Measurements from ENCODE around the gene CCL19. TPM values are rescaled to one million over a fixed set of nuclear protein-coding genes. Genes with fewer than 3 reads are reported as not detected.

The CCL19 gene
- total and polyA plus RNA-seq, 2 of the 8 experiments (the other 6 are each of a cell fraction or from before 2014, with no cell fraction given): not detected

GRCh38 chr9:34651876-34652601 is 39.0 kb downstream of the CCL19 start, which contains the start of gene IL11RA:
Gene IL11RA (plus strand): TSS chr9:34652185. CDS start chr9:34655218, 3,033 bp downstream.
- Histone ChIP-seq H3K23me2 (ENCODE audit: low read depth, low read length) (peaks cover 10% of the 10 kb centered on the region), H3K36me3 (ENCODE audit: control insufficient read depth in 2 of 4, insufficient read depth in 4 of 4, low read length in 3 of 4) (peaks cover 3 to 23% (median 8%) of the 10 kb centered on the region in 4 experiments; a peak in 7 of 8 replicates), H2BK15ac (ENCODE audit: low read length) (peak within 1 kb of the TSS; percentile 92; the same call in 1 of the 2 replicates), H3K27ac (ENCODE audit: low read depth, low read length) (no peak within 1 kb of the TSS; the same call in 1 of the 2 replicates), H4K5ac (ENCODE audit: insufficient read length, low read depth, low read length) (peak within 1 kb of the TSS; percentile 50), H3K79me1 (ENCODE audit: low read depth, low read length) (peaks cover 6% of the 10 kb centered on the region; the same call in 1 of the 2 replicates), H3K4me1 (replicated peaks in 1 of 4; ENCODE audit: control insufficient read depth in 3 of 4, insufficient read depth in 4 of 4, low read length in 3 of 4) (peaks cover 6 to 30% (median 15%) of the 10 kb centered on the region in 4 experiments), H4K91ac (replicated peaks; ENCODE audit: insufficient read length, low read length) (no peak within 1 kb of the TSS), H2BK12ac (ENCODE audit: low read depth, low read length) (peak within 1 kb of the TSS; percentile 77; the same call in 1 of the 2 replicates), H4K20me1 (replicated peaks in 1 of 2; ENCODE audit: control insufficient read depth in 1 of 2, insufficient read depth in 2 of 2, low read length in 2 of 2) (peaks cover 1 to 10% of the 10 kb centered on the region in 2 experiments), H3K27me3 (replicated peaks in 1 of 4; ENCODE audit: control insufficient read depth in 3 of 4, extremely low read depth in 1 of 4, insufficient read depth in 3 of 4, low read length in 3 of 4) (no peaks in the 10 kb centered on the region; a peak in 1 of 7 replicates), H2BK5ac (ENCODE audit: low read depth, low read length) (no peak within 1 kb of the TSS; the same call in 1 of the 2 replicates), H2BK20ac (ENCODE audit: low read length) (no peak within 1 kb of the TSS; the same call in 1 of the 2 replicates), H3K56ac (replicated peaks; ENCODE audit: insufficient read length, low read depth, low read length) (no peak within 1 kb of the TSS), H2AK5ac (ENCODE audit: low read depth, low read length) (0 out of 2 replicates have a peak within 1 kb of the TSS, but pooled peaks have one; percentile 75), H2BK120ac (replicated peaks; ENCODE audit: low read depth, low read length) (no peak within 1 kb of the TSS), H2AFZ (ENCODE audit: low read length) (peak within 1 kb of the TSS; percentile 65; the same call in 1 of the 2 replicates), H3K9ac (replicated peaks in 1 of 4; ENCODE audit: extremely low read depth in 1 of 4, low read depth in 3 of 4, low read length in 3 of 4) (peak within 1 kb of the TSS in 2 of 4 experiments; percentile 33 to 66; a peak in 4 of 7 replicates), H3K4me2 (ENCODE audit: insufficient read depth in 1 of 2, low read depth in 2 of 2, low read length in 2 of 2) (peak within 1 kb of the TSS; percentile 65 to 77), H3K18ac (ENCODE audit: extremely low read depth, low read length) (peak within 1 kb of the TSS; percentile 85), H3K4ac (replicated peaks; ENCODE audit: insufficient read length, low read depth, low read length) (no peak within 1 kb of the TSS), H3K79me2 (ENCODE audit: control insufficient read depth in 1 of 2, insufficient read depth in 2 of 2, low read length in 2 of 2) (peaks cover 0 to 12% of the 10 kb centered on the region in 2 experiments; a peak in 1 of 4 replicates), H3K23ac (ENCODE audit: insufficient read length) (no peak within 1 kb of the TSS), H4K8ac (ENCODE audit: extremely low read depth, insufficient read depth, low read length) (no peak within 1 kb of the TSS), H3K14ac (ENCODE audit: insufficient read length) (no peak within 1 kb of the TSS), H3K4me3 (ENCODE audit: extremely low read depth in 1 of 4, insufficient read depth in 2 of 4, low read depth in 3 of 4, low read length in 4 of 4) (peak within 1 kb of the TSS; percentile 48 to 65 (median 57)), H3K9me3 (ENCODE audit: insufficient read depth in 2 of 2, low read depth in 1 of 2, low read length in 1 of 2) (no peaks in the 10 kb centered on the region)
- CTCF ChIA-PET (ENCODE audit: partially characterized antibody): interaction anchor here (1.0 to 15.2 kb wide), 5 partner anchors 9 to 50 kb away, joined by 3 to 277 read pairs (median 4); partner anchors contain the start of genes GALT and SIGMAR1
- FAIRE-seq: peak; percentile 13
- peak; percentile 81 to 94 for DNase-seq (ENCODE audit: low read depth in 1 of 2, low spot score in 2 of 2)
- WGBS, 2 experiments (ENCODE audit: extremely low coverage in 1 of 2, insufficient coverage in 1 of 2, insufficient read length in 1 of 2, insufficient replicate concordance in 2 of 2, low coverage in 1 of 2, low lambda C conversion rate in 2 of 2, missing lambda C conversion rate in 1 of 2): 14% methylated on average over 14 of the region's 24 CpGs; no CpG with 5 or more reads in 1 of the 2 experiments
- POLR2A ChIA-PET (ENCODE audit: partially characterized antibody): interaction anchor here (1.4 to 12.8 kb wide), 4 partner anchors 10 to 59 kb away, joined by 3 to 127 read pairs (median 48); partner anchors contain the start of genes ARID3C, CCL27 and SIGMAR1
- TF ChIP-seq, protein P1, sequence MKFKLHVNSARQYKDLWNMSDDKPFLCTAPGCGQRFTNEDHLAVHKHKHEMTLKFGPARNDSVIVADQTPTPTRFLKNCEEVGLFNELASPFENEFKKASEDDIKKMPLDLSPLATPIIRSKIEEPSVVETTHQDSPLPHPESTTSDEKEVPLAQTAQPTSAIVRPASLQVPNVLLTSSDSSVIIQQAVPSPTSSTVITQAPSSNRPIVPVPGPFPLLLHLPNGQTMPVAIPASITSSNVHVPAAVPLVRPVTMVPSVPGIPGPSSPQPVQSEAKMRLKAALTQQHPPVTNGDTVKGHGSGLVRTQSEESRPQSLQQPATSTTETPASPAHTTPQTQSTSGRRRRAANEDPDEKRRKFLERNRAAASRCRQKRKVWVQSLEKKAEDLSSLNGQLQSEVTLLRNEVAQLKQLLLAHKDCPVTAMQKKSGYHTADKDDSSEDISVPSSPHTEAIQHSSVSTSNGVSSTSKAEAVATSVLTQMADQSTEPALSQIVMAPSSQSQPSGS (IDR thresholded peaks at IDR 0.05; ENCODE audit: low read length): no peak
- TF ChIP-seq EGR1 (IDR thresholded peaks at IDR 0.05; ENCODE audit: borderline replicate concordance, low read depth, low read length): peak; percentile 46; the same call in 1 of the 2 replicates
- TF ChIP-seq SUZ12 (IDR thresholded peaks at IDR 0.05; ENCODE audit: low read length): no peak
- TF ChIP-seq POU5F1 (IDR thresholded peaks at IDR 0.05; ENCODE audit: low read depth, low read length): no peak
- peak; percentile 68 for TF ChIP-seq TAF1 (IDR thresholded peaks at IDR 0.05; ENCODE audit: low read depth, low read length)
- TF ChIP-seq RBBP5 (IDR thresholded peaks at IDR 0.05; ENCODE audit: borderline replicate concordance, low read depth, low read length): no peak
- TF ChIP-seq SAP30 (IDR thresholded peaks at IDR 0.05; ENCODE audit: insufficient read depth, insufficient replicate concordance, low read length): peak; percentile 70
- TF ChIP-seq SIN3A (conservative IDR thresholded peaks at IDR 0.05 in 1 of 2, IDR thresholded peaks at IDR 0.05 in 1 of 2; ENCODE audit: low read depth in 1 of 2, low read length in 2 of 2): peak in 1 of 2 experiments; percentile 88; a peak in 1 of 4 replicates
